ENCODE results near the gene RNF149. TPM values are rescaled to one million over a fixed set of nuclear protein-coding genes. Genes with fewer than 3 reads are reported as not detected.
A peak's percentile ranks its signal among the peaks of the same experiment; 100 is the strongest.

RNF149 gene
- total RNA-seq, 1 donor from 2014 or later, result 47.0 TPM

DNA sequence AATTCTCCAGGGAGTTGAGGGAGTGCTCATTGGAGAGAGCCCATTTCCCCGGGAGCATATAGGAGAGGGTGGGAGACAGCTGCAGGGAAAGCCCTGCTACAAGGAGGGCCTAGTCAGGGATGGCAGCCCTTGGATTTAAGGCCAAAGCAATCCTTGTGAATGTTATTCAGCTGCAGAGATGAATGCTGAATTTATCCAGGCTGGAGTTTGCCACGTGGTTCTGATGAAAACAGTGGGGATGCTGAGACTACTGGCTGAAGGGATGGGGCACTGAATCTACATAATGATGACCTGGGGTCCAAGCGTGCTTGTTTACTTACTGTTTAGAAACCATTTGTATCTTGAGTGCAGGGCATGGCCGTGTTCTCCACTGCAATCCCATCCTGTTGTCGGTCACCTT, 35.6 kb upstream of the RNF149 start:
- H3K4me3 Mint-ChIP-seq, result no peak overlapping the region
- peaks cover 31% of the 10 kb centered on the region for H3K4me1 Mint-ChIP-seq (ENCODE audit: unreplicated experiment)
- DNase-seq (ENCODE audit: extremely low spot score, unreplicated experiment), result no peak
- H3K27me3 Mint-ChIP-seq, result no peaks in the 10 kb centered on the region
- no peaks in the 10 kb centered on the region for H3K36me3 Mint-ChIP-seq
- H3K9me3 Mint-ChIP-seq, result no peaks in the 10 kb centered on the region
- no peak overlapping the region for H3K27ac Mint-ChIP-seq
- TF ChIP-seq, protein P1, sequence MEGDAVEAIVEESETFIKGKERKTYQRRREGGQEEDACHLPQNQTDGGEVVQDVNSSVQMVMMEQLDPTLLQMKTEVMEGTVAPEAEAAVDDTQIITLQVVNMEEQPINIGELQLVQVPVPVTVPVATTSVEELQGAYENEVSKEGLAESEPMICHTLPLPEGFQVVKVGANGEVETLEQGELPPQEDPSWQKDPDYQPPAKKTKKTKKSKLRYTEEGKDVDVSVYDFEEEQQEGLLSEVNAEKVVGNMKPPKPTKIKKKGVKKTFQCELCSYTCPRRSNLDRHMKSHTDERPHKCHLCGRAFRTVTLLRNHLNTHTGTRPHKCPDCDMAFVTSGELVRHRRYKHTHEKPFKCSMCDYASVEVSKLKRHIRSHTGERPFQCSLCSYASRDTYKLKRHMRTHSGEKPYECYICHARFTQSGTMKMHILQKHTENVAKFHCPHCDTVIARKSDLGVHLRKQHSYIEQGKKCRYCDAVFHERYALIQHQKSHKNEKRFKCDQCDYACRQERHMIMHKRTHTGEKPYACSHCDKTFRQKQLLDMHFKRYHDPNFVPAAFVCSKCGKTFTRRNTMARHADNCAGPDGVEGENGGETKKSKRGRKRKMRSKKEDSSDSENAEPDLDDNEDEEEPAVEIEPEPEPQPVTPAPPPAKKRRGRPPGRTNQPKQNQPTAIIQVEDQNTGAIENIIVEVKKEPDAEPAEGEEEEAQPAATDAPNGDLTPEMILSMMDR (conservative IDR thresholded peaks at IDR 0.05), result no peak

DNA sequence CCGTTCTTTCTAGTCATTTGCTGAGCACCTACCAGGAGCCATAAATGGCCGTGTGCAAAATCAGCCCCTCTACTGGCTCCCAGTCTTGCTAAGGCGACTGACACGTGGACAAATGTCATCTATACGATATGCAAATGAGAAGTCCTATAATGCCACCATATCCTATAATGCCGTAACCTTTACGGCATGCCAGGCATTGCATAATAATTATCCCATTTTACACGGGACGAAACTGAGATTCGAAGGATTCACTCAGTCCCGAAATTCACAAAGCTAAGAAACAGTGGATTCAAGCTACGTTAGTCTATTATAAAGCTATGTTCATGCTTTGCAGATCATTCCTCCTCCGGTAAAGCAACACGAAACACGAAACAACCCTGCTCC, 34.1 kb upstream of the RNF149 start:
- TF ChIP-seq, protein P1 (conservative IDR thresholded peaks at IDR 0.05), result no peak
- Mint-ChIP-seq H3K4me3 (peak overlapping the region; percentile 69), H3K36me3 (no peaks in the 10 kb centered on the region), H3K27ac (peak overlapping the region; percentile 58), H3K4me1 (ENCODE audit: unreplicated experiment) (peaks cover 42% of the 10 kb centered on the region), H3K27me3 (no peaks in the 10 kb centered on the region), H3K9me3 (no peaks in the 10 kb centered on the region)
- DNase-seq (ENCODE audit: extremely low spot score, unreplicated experiment), result no peak

DNA sequence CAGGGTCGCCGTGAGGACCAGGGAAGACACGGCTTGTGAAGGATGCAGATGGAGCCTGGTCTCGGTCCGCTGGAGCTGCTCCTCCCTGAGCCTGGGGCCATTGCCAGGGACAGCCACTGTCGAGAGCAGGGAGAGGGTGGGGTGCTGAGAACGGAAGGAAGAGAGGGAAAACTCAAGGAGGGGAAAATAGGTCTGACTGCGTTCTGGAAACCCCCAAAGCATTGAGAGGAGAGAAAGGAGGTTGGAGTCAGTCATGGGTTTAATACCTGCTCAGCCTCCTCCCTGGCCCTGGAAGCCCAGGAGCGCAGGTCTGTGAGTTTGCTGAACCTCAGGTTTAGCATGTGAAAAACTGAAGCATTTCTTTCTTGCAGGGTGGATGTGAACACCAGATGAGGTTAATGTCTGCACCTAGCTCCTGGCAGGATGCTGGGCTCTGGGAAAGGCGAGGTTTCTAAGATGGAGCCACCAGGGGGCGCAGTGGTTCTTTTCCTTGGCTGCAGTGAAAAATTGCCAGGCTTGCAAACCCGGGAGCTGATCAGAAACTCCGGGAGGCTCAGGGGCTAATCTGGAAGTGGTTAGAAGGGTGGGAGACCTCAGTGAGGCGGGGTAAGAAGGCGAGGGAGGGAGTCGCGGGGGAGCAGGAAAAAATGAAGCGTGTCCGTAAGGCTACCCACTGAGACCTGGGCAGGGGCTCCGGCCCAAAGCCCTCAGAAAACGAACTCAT, 33.6 kb upstream of the RNF149 start:
- H3K4me3 Mint-ChIP-seq, result peak overlapping the region; percentile 69
- peak; percentile 84 for DNase-seq (ENCODE audit: extremely low spot score, unreplicated experiment)
- no peaks in the 10 kb centered on the region for H3K9me3 Mint-ChIP-seq
- no peaks in the 10 kb centered on the region for H3K27me3 Mint-ChIP-seq
- no peaks in the 10 kb centered on the region for H3K36me3 Mint-ChIP-seq
- peaks cover 42% of the 10 kb centered on the region for H3K4me1 Mint-ChIP-seq (ENCODE audit: unreplicated experiment)
- H3K27ac Mint-ChIP-seq, result peak overlapping the region; percentile 58
- TF ChIP-seq, protein P1 (conservative IDR thresholded peaks at IDR 0.05), result peak; percentile 89

DNA sequence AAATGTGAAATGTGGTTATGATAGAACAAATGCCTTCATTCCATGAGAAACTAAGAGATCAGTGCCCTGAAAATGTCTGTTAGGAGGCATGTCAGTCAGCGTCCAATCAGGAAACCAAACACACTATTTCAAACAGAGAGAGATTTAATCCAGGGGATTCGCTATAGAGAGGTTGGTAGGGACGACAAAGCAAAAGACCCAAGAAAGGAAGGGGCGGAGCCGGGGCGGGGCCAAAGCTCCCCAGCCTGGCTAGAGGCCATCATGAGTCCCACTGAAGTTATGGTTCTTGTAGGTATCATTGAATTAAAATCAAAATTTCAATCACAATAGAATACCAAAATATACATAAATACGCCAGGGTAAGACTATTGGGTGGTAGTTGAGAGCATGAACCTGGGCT, 32.9 kb upstream of the RNF149 start:
- Mint-ChIP-seq H3K36me3 (no peaks in the 10 kb centered on the region), H3K4me1 (ENCODE audit: unreplicated experiment) (peaks cover 42% of the 10 kb centered on the region), H3K4me3 (no peak overlapping the region), H3K9me3 (no peaks in the 10 kb centered on the region), H3K27ac (no peak overlapping the region), H3K27me3 (no peaks in the 10 kb centered on the region)
- TF ChIP-seq, protein P1 (conservative IDR thresholded peaks at IDR 0.05), result no peak
- no peak for DNase-seq (ENCODE audit: extremely low spot score, unreplicated experiment)

DNA sequence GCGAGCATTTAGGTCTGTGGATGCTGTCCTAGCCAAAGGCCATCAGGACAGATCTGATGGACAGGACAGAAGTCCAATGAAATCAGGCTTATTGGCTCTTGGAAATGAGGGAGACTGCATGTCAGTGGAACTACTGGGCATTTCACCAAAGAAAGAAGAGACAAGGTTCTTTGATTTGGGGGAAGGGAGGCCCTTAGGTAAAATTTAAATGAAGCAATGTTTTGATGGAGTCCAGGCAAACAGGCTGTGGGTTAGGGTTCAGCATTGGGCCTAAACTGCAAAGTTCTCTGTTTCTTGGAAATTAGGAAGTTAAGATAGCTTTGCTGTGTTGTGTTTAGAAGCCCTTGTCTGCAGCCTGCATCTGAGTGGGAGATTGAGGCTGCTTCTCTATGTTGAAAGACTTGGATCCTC, 31.6 kb upstream of the RNF149 start:
- H3K4me3 Mint-ChIP-seq, result peak overlapping the region; percentile 8
- H3K9me3 Mint-ChIP-seq, result no peaks in the 10 kb centered on the region
- peaks cover 42% of the 10 kb centered on the region for H3K4me1 Mint-ChIP-seq (ENCODE audit: unreplicated experiment)
- H3K27ac Mint-ChIP-seq, result peak overlapping the region; percentile 68
- H3K36me3 Mint-ChIP-seq, result no peaks in the 10 kb centered on the region
- no peak for DNase-seq (ENCODE audit: extremely low spot score, unreplicated experiment)
- TF ChIP-seq, protein P1 (conservative IDR thresholded peaks at IDR 0.05), result no peak
- H3K27me3 Mint-ChIP-seq, result no peaks in the 10 kb centered on the region
